GM19351 (cell line): ENCODE results near the gene PTPRG.
"Not testable (repeated sequence)": the region's sequence is repeated elsewhere in the genome, so short reads cannot be mapped to it uniquely, and the experiment has no call there.

ENCODE experiments used
- ATAC-seq: cut with Tn5 transposase; IDR thresholded peaks from one replicate; pipeline ENCODE4 v1.9.1; 2021; ENCODE audit warnings: mild to moderate bottlenecking, moderate library complexity; ENCODE audit not compliant: unreplicated experiment

Gene PTPRG

DNA sequence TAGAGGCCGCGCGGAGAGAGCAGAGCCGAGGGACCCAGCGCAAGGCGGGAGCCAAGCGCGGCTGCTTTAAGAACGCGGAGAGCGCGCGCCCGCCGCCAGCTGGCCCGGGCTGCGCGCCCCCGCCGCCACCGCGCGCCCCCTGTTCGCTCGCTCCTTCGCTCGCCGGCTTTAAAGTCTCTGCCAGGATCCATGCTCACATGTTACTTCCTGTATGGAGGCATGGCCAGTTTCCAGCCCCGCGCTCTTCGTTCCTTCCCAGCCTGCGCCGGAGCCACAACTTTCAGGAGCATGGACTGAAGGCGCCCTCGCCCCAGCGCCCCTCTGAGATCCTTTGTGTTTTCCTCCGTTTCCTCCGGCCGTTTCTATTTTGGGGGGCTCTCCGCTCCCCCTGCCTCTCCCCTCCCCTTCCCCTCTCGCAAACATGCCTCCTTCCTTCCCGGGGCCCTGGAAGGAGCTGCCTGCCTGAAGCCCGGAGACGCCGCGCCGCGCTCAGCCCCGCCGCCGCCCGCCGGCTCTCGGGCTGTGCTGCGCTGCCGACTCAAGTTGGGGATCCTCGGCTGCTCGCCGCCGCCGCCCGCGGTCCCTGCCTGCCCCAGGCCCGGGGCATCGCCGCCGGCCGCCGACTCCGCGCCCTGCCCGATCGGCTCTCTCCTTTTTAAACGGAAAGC lies at the start of gene PTPRG:
PTPRG (plus strand) TSS at position 198 of the 668 bp plus-strand sequence. CDS start 717 bp downstream, outside the sequence.
- peak; percentile 66 for ATAC-seq

- peak; percentile 30 for ATAC-seq
Measured at GRCh38 chr3:61518590-61518989, 42.8 kb upstream of the PTPRG start.

DNA sequence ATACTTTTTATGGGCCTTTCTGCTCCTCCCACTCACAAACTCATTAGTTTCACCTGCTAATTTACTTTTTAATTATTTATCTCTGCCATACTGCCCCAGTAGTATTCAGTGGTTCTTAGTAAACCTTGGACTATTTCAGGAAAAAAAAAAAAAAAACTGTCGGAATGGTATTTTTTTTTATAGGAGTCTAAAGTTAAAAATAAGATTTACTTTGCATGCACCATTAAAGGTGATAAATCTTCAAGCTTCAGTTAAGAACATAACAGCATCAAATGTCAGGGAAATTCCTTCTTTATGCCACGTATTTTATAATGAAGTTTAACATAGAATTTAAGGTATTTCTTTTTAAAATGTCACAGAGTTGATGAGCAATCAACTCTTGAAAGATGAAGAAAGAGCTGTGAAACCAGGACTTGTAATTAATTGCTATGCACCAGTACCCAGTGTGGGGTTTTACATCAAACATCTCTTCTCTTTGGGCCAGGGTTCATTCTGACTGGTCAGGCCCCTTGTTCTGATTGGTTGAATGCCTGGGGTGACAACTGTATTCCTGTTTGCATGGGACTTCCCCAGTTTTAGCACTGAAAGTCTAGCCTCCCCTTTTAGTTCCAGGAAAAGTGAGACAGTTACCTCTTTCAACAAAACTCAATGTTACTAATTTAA lies 40.3 kb upstream of the PTPRG start:
- ATAC-seq, result peak; percentile 96

- ATAC-seq, result no peak
Measured at GRCh38 chr3:61522060-61522459, 39.3 kb upstream of the PTPRG start.

DNA sequence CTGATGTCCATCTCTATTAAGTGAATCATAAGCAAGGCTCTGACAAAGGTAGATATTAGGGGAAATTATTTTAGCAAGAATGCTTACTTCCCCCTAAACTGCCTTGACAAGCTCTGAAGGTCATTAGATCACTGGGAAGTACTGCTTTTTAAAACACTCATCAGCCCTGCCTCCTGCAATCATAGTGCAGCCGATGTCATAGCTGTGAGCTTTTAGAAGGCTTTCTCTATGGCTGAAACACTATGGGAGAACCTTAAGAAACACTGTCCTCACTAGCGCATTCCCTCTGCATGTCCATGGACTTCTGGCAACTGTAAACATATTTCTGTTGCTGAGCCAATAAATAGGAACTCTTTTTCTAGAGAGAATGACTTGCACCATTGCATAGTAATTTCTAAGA lies 38.7 kb upstream of the PTPRG start:
- ATAC-seq, result no peak

- no peak for ATAC-seq
Measured at GRCh38 chr3:61524933-61525332, 36.4 kb upstream of the PTPRG start.

GRCh38 chr3:61526308-61526707 lies 35.1 kb upstream of the PTPRG start:
- ATAC-seq, result no peak

DNA sequence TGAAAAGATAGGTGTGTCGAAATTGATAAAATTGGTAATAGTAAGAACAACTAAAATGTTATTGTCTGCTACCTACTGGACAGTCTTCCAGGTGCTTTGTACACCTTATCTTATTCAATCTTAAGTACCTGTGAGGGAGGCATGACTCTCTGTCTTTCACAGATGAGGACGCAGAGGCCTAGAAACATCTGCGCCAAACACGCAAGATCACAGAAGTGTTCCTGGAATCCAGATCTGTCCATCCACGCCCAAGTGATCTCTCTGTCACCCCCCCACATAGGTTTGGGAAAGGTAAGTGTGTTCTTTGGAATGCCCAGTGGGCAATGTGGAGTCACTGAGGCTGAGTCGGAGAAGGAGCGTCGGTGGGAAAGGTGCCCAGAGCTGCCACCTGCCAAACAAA lies 34.4 kb upstream of the PTPRG start:
- ATAC-seq, result no peak

DNA sequence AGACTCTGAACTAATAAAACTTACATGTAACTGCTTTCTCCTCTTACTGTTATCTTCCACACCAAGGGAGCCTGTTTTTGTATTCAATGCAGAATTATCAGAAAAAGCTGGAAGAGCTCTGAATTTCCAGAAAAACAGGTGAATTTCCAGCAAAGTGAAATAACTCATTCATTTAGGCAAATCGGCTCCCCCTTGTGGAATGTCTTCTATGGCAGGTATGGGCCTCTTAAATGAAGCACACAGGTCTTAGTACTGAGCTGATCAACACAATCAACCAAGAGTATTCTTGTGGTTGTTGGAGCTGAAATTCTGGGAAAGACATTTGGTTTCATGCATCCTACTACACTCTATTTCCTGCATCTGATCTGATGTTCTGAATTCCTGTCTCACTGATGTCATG lies 31.0 kb upstream of the PTPRG start:
- no peak for ATAC-seq

- no peak for ATAC-seq
Measured at GRCh38 chr3:61531528-61531927, 29.8 kb upstream of the PTPRG start.

DNA sequence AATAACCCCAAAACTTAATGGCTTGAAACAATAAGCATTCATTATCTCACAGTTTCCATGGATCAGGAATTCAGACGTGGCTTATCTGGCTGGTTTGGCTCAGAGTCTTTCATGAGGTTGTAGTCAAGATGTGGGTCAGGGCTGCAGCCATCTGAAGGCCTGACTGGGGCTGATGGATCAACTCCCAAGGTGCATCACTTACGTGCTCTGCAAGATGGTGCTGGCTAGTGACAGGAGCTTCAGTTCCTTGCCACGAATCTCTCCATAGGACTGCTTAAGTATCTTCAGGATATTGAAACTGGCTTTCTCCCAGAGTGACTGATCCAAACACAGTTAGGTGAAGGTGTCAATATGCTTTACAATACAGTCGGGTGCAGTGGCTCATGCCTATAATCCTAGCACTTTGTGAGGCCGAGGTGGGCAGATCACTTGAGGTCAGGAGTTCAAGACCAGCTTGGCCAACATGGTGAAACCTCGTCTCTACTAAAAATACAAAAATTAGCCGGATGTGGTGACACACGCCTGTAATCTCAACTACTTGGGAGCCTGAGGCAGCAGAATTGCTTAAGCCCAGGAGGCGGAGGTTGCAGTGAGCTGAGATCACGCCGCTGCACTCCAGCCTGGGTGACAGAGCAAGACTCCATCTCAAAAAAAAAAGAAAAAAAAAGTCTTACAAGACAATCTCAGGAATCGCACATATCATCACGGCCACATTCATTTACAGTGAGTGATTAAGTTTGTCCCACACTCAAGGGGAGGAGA lies 28.5 kb upstream of the PTPRG start:
- ATAC-seq, result no peak

DNA sequence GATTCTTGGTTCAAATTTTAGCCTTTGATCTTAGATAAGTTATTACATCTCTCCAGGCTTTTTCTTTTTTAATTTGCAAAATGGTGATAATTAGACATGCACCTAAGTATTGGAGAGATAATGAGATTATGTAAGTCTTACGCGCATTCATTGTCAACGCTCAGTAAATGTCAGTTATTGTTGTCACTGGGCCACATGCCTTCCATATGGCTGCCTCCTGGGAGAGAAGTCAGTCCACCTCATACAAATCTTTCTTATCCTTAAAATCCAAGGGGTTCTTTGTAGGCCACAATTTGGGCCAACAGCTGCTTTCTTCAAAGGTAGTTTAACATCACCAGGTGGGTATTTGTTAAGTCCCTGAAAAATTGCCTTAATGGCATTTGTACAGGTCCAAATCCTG lies 25.5 kb upstream of the PTPRG start:
- no peak for ATAC-seq

DNA sequence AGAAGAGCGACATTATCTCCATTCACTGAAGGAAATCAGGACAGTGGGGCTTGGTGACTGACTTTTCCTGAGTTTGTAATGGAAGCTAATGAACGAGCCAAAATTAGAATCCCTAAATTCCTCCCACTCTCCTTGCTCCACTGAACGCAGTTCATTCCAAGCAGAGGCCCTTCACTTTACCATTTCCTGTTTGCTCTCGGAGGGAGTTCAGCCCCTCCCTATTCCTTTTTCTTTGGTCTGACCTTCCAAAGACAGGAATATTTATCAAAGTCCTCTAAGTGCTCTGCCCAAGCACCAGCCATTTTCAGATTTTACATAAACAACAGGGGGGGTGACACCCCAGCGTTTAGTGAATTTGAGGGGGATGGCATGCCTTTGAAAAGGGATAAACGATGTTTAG lies 24.0 kb upstream of the PTPRG start:
- ATAC-seq, result no peak

DNA sequence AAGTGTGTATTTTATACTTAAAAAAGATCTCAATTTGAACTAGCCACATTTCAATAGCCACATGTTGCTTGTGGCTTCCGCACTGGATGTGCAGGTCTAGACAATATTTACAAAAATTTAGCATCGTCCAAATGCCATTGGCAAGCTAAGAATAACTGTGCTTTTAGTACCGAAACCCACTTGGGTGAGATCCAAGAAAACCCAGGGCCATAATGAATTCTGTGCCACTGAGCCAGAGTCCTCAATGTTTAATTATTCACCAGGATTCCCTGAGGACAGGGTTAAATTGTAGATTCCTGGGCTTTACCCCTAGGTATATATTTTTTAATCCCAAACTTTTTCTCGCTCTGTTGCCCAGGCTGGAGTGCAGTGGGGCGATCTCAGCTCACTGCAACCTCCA lies 22.9 kb upstream of the PTPRG start:
- no peak for ATAC-seq

DNA sequence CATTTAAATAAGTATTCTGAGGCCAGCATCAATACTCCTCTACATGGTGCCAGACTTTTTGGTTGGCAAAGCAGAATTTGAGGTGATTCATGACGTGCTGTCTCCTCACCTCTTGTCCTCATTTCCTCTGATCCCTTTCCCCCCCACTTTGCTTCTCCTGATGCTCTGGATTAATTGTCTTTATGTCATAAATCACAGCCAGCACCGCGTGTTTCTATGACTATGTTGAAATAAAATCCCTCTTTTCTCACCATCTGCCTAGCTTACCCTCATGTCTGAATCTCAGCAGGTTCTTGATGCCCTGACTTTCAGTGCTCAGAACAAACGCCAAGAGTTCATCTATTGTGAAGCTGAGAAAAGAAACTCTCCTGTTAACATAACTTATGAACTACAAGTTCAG lies 19.7 kb upstream of the PTPRG start:
- ATAC-seq, result no peak

GRCh38 chr3:61545716-61546115 lies 15.7 kb upstream of the PTPRG start:
- no peak for ATAC-seq

- peak; percentile 68 for ATAC-seq
Measured at GRCh38 chr3:61547625-61548024, 13.7 kb upstream of the PTPRG start.

GRCh38 chr3:61552704-61553103 lies 8.7 kb upstream of the PTPRG start:
- ATAC-seq, result not testable (repeated sequence)

DNA sequence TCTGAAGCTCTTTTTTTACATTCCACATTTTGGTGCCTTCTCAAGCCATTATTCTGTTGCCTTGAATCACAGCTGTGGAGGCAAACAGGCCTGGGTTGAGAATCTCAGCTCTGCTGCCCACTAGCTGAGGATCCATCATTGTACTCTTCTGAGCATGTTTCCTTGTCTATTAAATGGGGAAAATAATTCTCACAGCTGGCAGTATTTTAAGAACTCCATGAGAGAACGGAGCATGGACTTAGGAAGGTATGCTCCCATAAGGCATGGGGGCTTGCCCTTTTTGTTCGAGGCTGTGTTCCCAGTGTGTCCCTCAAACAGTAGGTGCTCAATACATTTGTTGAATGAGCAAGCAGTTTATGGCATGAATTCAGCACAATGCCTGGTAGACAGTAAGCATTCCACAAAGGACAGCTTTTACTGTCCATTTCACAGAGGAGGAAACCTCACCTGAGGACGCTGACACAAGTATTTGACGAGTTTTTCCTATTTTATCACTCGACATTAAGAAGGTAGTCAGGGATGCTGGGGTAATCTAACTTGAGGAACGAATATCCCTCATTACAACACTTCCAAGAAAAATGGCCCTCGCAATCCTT lies 2.1 kb upstream of the PTPRG start:
- no peak for ATAC-seq

GRCh38 chr3:61560517-61561373 lies 626 bp upstream of the PTPRG start:
- ATAC-seq, result peak; percentile 43
